Mesothelial cell of epicardium (in vitro differentiated cells): Measurements from ENCODE around the gene STAC. TPM values are rescaled to one million over a fixed set of nuclear protein-coding genes. Genes with fewer than 3 reads are reported as not detected.
A peak's percentile ranks its signal among the peaks of the same experiment; 100 is the strongest.

Experiments used
- DNase-seq, 2 experiments: peaks; one replicate each; pipeline ENCODE4 v3.0.0; 2021; ENCODE audit warnings: low spot score in 2 of 2; ENCODE audit not compliant: unreplicated experiment in 2 of 2
- H3K27ac Mint-ChIP-seq: 2 replicates; pipeline ENCODE4 v1.8.0; 2021; ENCODE audit warnings: mixed read lengths
- H3K27me3 Mint-ChIP-seq: 2 replicates; pipeline ENCODE4 v1.8.0; 2021; ENCODE audit warnings: low read depth, mixed read lengths
- H3K36me3 Mint-ChIP-seq: 2 replicates; pipeline ENCODE4 v1.8.0; 2021; ENCODE audit warnings: mixed read lengths
- H3K4me1 Mint-ChIP-seq: 2 replicates; pipeline ENCODE4 v1.8.0; 2021; ENCODE audit warnings: mixed read lengths
- H3K4me3 Mint-ChIP-seq: 2 replicates; pipeline ENCODE4 v1.8.0; 2021; ENCODE audit warnings: mild to moderate bottlenecking, moderate library complexity, mixed read lengths
- H3K9me3 Mint-ChIP-seq: 2 replicates; pipeline ENCODE4 v1.8.0; 2021; ENCODE audit warnings: mixed read lengths
- total RNA-seq: library from RNA; stranded (reverse); gene quantifications from 3 replicates; pipeline ENCODE4 v1.2.1, GENCODE V29; 2021
- TF ChIP-seq, protein P1 (sequence below): fragments of 200-600 bp; sonication (generic); IDR thresholded peaks from one replicate; pipeline ENCODE4 v1.5.0; 2021; ENCODE audit warnings: antibody characterized with exemption; ENCODE audit not compliant: unreplicated experiment

Gene STAC
- total RNA-seq, 1 donor from 2014 or later, result 1.9 TPM

DNA sequence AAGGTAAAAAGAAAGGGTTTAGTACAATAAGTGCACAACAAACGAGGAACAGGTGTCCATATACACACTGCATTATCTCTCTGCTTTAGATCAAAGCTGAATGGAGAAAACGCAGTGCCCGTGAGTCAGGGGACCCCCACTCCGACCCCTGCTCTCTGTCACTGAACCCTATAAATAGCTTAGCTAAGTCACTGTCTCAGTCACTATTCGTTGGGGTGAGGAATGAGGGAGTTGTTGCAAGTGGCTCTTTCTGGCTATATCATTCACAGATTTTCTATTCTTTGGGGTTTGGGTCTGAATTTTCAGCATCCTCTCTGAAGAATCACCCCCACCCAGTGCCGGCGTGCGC, 458 bp upstream of the STAC start:
- H3K4me3 Mint-ChIP-seq, result peak overlapping the region; percentile 54
- H3K4me1 Mint-ChIP-seq, result peaks cover 10% of the 10 kb centered on the region
- H3K9me3 Mint-ChIP-seq, result no peaks in the 10 kb centered on the region
- no peak overlapping the region for H3K27ac Mint-ChIP-seq
- no peak for DNase-seq
- TF ChIP-seq, protein P1, sequence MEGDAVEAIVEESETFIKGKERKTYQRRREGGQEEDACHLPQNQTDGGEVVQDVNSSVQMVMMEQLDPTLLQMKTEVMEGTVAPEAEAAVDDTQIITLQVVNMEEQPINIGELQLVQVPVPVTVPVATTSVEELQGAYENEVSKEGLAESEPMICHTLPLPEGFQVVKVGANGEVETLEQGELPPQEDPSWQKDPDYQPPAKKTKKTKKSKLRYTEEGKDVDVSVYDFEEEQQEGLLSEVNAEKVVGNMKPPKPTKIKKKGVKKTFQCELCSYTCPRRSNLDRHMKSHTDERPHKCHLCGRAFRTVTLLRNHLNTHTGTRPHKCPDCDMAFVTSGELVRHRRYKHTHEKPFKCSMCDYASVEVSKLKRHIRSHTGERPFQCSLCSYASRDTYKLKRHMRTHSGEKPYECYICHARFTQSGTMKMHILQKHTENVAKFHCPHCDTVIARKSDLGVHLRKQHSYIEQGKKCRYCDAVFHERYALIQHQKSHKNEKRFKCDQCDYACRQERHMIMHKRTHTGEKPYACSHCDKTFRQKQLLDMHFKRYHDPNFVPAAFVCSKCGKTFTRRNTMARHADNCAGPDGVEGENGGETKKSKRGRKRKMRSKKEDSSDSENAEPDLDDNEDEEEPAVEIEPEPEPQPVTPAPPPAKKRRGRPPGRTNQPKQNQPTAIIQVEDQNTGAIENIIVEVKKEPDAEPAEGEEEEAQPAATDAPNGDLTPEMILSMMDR, result no peak
- H3K36me3 Mint-ChIP-seq, result no peaks in the 10 kb centered on the region
- H3K27me3 Mint-ChIP-seq, result peaks cover 52% of the 10 kb centered on the region

- H3K4me1 Mint-ChIP-seq, result peaks cover 10% of the 10 kb centered on the region
- peaks cover 52% of the 10 kb centered on the region for H3K27me3 Mint-ChIP-seq
- no peak overlapping the region for H3K27ac Mint-ChIP-seq
- TF ChIP-seq, protein P1, result no peak
- peaks cover 4% of the 10 kb centered on the region for H3K9me3 Mint-ChIP-seq
- peak overlapping the region; percentile 74 for H3K4me3 Mint-ChIP-seq
- no peak for DNase-seq
- no peaks in the 10 kb centered on the region for H3K36me3 Mint-ChIP-seq
Observed at GRCh38 chr3:36381311-36381956, 1.1 kb downstream of the STAC start.

DNA sequence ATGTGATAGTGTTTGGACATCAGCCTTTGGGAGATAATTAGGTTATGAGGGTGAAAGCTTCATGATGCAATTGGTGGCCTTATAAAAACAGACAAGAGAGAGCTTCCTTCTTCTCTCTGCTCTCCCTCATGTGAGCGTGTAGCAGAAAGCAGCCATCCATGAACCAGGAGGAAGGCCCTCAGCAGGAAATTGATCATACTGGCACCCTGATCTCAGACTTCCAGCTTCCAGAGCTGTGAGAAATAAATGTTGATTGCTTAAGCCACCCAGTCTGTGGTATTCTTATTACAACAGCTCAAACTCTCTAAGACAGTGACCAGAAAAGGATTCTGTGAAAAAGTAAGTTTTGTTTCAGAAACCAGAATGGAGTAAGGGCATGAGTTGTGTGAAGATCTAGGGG, 13.3 kb downstream of the STAC start:
- no peak for DNase-seq
- Mint-ChIP-seq H3K36me3 (no peaks in the 10 kb centered on the region), H3K27me3 (peaks cover 10% of the 10 kb centered on the region), H3K4me1 (no peaks in the 10 kb centered on the region), H3K9me3 (no peaks in the 10 kb centered on the region), H3K27ac (no peak overlapping the region), H3K4me3 (no peak overlapping the region)
- TF ChIP-seq, protein P1, result no peak

DNA sequence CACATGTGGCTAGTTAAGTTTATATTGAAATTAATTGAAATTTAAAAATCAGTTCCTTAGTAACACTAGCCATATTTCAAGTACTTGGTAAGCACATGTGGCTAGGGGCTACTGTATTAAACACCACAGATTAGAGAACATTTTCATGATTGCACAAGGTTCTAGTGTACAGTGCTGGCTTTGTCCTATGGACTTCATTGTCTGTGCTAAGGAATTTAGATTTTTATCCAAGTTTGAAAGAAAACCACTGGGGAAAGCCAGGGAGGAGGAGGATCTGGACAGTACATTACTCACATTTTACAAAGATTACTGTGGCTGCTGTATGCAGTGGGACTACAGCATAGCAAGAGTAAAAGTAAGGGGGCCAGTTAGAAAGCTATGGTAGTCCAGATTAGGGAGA, 13.9 kb downstream of the STAC start:
- no peak for DNase-seq

DNA sequence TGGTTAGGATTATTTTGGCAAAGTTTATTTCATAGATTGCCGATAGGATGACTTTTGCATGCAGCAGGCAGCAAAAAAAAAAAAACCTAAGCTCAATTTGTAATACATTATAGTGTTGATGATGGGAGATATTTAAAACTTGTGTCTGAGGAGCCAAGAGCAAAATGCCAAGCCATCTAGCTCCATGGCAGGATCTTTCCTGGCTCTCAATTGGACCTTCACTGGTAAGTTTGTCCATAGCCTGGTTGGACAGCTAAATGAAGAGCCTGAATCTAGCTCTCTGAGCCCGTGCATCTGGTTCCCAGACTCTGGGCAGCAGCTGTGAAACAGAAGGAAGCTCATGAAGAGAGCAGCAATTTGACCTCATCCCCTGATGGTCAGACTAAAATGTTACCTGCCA, 17.5 kb downstream of the STAC start:
- DNase-seq, result no peak
- TF ChIP-seq, protein P1, result no peak
- Mint-ChIP-seq H3K4me1 (no peaks in the 10 kb centered on the region), H3K9me3 (no peaks in the 10 kb centered on the region), H3K36me3 (no peaks in the 10 kb centered on the region), H3K27ac (no peak overlapping the region), H3K4me3 (no peak overlapping the region), H3K27me3 (peaks cover 19% of the 10 kb centered on the region)

More for the DNA sequence above, 13.9 kb downstream of the STAC start:
- Mint-ChIP-seq H3K27me3 (peaks cover 14% of the 10 kb centered on the region), H3K4me3 (no peak overlapping the region), H3K27ac (no peak overlapping the region), H3K9me3 (no peaks in the 10 kb centered on the region), H3K36me3 (no peaks in the 10 kb centered on the region), H3K4me1 (no peaks in the 10 kb centered on the region)
- TF ChIP-seq, protein P1, result no peak

DNA sequence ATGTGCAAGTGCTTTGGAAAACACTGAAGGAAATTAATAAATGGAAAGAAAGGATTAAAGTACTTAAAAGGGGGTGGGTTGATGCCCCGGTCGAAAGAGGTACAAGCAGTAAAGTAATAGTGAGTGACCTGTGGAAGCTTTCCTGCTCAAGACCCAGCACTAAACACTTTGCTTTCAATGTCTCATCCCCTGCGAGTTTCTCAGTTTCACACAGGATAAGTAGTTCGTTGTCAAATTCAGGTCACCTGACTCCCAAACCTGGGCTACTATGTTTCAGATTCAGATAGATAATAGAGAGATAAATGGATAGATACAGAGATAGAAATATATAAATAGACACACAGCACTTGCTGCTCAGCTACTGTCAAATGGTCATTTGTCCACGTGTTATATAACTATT, 19.6 kb downstream of the STAC start:
- TF ChIP-seq, protein P1, result no peak

More for the DNA sequence above, 19.6 kb downstream of the STAC start:
- Mint-ChIP-seq H3K27ac (no peak overlapping the region), H3K4me1 (no peaks in the 10 kb centered on the region), H3K9me3 (no peaks in the 10 kb centered on the region), H3K36me3 (no peaks in the 10 kb centered on the region), H3K4me3 (no peak overlapping the region), H3K27me3 (peaks cover 18% of the 10 kb centered on the region)
- DNase-seq, result no peak
